Vagina (tissue), 2 donors: ENCODE measurements around the gene DKKL1. TPM values are rescaled to one million over a fixed set of nuclear protein-coding genes. Genes with fewer than 3 reads are reported as not detected.
"Not testable (repeated sequence)": the region's sequence is repeated elsewhere in the genome, so short reads cannot be mapped to it uniquely, and the experiment has no call there.

Experiments used
- DNase-seq, 2 donors: peaks; one replicate each; pipeline ENCODE4 v3.0.0-alpha.2; 2017; ENCODE audit errors: extremely low spot score in 2 of 2
- H3K27ac ChIP-seq: fragments of 200-600 bp; sonication (generic); one replicate; pipeline ENCODE4 v1.5.1; 2019
- H3K27me3 ChIP-seq: fragments of 200-600 bp; sonication (generic); one replicate; pipeline ENCODE4 v1.5.1; 2019
- H3K36me3 ChIP-seq, 2 donors: fragments of 200-600 bp; sonication (generic); one replicate each; pipeline ENCODE4 v1.5.1; 2017 to 2019
- H3K4me1 ChIP-seq: fragments of 200-600 bp; sonication (generic); one replicate; pipeline ENCODE4 v1.5.1; 2019
- H3K4me3 ChIP-seq, 2 donors: fragments of 200-600 bp; sonication (generic); 1 replicate in 1 of 2; 2 replicates in 1 of 2; pipeline ENCODE4 v1.5.1; 2016 to 2019
- H3K9me3 ChIP-seq: fragments of 200-600 bp; sonication (generic); one replicate; pipeline ENCODE4 v1.5.1; 2019
- POLR2A ChIP-seq, 2 donors: fragments of 450-650 bp; IDR thresholded peaks; one replicate each; pipeline ENCODE4 v1.6.1; 2017; ENCODE audit warnings: antibody characterized with exemption in 2 of 2, mild to moderate bottlenecking in 2 of 2, moderate library complexity in 2 of 2
- POLR2AphosphoS5 ChIP-seq, 2 donors: sonication (generic); formaldehyde crosslinking; IDR thresholded peaks; one replicate each; pipeline ENCODE4 v1.9.0; 2017; ENCODE audit warnings: antibody characterized with exemption in 2 of 2, mild to moderate bottlenecking in 2 of 2, low read depth in 1 of 2; ENCODE audit not compliant: insufficient read depth in 1 of 2
- intact Hi-C: fragments of 100-400 bp; cut with DNase I; formaldehyde crosslinking; loops from one replicate; pipeline ENCODE4 v1.15.1; 2023
- total RNA-seq: library from RNA; depleted of rRNA; stranded (reverse); fragments of >200 nt; gene quantifications from one replicate; pipeline ENCODE4 v1.2.3, GENCODE V29; 2016
- TF ChIP-seq, protein P1 (sequence below), 3 experiments: fragments of 450-650 bp in 2 of 3; fragments of 200-600 bp in 1 of 3; sonication (generic) in 1 of 3; IDR thresholded peaks; one replicate each; pipeline ENCODE4 v1.5.1; 2017 to 2019; ENCODE audit warnings: antibody characterized with exemption in 3 of 3, mild to moderate bottlenecking in 2 of 3, moderate library complexity in 2 of 3

Gene DKKL1
- total RNA-seq, 1 donor from 2014 or later = not detected

DNA sequence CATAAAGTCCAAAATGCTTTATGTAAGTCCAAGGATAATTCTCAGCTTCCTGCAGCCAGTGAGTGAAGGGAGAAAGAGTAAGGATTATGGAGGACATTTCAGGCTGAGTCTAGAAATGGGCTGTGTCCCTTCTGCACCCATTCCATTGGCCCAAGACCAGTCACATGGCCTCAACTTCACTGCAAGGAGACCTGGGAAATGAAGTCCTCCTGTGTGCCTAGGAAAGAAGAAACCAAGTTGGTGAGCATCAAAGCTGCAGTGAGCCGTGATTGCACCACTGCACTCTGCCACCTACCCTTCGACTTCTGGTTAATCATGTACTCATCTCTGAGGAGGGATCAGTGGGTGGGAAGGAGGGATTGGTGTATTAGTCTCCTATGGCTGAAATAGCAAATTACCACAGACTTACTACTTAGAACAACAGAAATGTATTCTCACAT, 32.0 kb upstream of the DKKL1 start:
- intact Hi-C loops = no loop called here
- TF ChIP-seq, protein P1, sequence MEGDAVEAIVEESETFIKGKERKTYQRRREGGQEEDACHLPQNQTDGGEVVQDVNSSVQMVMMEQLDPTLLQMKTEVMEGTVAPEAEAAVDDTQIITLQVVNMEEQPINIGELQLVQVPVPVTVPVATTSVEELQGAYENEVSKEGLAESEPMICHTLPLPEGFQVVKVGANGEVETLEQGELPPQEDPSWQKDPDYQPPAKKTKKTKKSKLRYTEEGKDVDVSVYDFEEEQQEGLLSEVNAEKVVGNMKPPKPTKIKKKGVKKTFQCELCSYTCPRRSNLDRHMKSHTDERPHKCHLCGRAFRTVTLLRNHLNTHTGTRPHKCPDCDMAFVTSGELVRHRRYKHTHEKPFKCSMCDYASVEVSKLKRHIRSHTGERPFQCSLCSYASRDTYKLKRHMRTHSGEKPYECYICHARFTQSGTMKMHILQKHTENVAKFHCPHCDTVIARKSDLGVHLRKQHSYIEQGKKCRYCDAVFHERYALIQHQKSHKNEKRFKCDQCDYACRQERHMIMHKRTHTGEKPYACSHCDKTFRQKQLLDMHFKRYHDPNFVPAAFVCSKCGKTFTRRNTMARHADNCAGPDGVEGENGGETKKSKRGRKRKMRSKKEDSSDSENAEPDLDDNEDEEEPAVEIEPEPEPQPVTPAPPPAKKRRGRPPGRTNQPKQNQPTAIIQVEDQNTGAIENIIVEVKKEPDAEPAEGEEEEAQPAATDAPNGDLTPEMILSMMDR (IDR thresholded peaks at IDR 0.05) = no peak
- TF ChIP-seq POLR2AphosphoS5 (IDR thresholded peaks at IDR 0.05; ENCODE audit: insufficient read depth in 1 of 2, low read depth in 1 of 2) = peak in 1 of 2 donors; percentile 22
- DNase-seq = peak in 1 of 2 donors; percentile 49

DNA sequence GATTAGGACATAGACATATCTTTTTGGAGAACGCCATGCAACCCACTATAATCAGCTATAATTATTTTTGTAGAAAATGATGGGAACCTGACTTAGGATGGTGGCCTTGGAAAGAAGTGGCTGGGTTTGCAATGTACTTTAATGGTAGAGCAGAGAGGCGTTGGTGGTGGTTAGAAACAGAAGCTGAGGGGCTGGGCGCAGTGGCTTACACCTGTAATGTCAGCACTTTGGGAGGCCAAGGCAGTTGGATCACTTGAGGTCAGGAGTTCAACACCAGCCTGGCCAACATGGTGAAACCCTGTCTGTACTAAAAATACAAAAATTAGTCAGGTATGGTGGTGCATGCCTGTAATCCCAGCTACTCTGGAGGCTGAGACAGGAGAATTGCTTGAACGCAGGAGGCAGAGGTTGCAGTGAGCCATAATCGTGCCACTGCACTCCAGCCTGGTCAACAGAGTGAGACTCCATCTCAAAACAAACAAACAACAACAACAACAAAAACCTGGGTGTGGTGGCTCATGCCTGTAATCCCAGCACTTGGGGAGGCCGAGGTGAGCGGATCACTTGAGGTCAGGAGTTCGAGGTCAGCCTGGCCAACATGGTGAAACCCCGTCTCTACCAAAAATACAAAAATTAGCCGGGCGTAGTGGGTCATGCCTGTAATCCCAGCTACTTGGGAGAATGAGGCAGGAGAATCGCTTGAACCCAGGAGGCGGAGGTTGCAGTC, 30.8 kb upstream of the DKKL1 start:
- H3K4me1 ChIP-seq, H3K27ac ChIP-seq, H3K4me3 ChIP-seq, H3K9me3 ChIP-seq, H3K36me3 ChIP-seq, H3K27me3 ChIP-seq, intact Hi-C loops: not testable (repeated sequence)
- peak in 1 of 2 donors; percentile 52 for DNase-seq

More for the DNA sequence above, 32.0 kb upstream of the DKKL1 start:
- Histone ChIP-seq H3K4me1 (no peaks in the 10 kb centered on the region), H3K36me3 (no peaks in the 10 kb centered on the region), H3K4me3 (no peak overlapping the region), H3K27ac (no peak overlapping the region), H3K27me3 (no peaks in the 10 kb centered on the region), H3K9me3 (no peaks in the 10 kb centered on the region)

DNA sequence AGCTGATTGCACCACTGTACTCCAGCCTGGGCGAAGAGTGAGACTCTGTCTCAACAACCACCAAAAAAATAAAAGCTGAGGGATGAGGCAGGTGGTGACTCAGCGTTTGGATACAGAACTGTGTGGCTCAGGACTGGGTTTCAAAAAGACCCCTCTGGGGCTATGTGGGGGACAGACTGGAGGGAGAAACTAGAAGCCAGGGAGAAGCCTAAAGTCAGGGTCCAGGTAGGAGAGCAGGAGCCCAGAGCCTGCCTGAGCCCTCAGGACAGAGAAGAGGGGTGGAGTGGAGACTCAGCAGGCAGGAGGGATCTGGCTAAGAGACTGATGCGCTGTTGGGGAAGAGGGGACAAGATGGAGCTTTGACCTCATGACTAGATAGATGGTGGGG, 30.3 kb upstream of the DKKL1 start:
- H3K4me1 ChIP-seq = peaks cover 10% of the 10 kb centered on the region
- H3K27ac ChIP-seq = no peak overlapping the region
- H3K27me3 ChIP-seq = no peaks in the 10 kb centered on the region
- no peak for TF ChIP-seq POLR2AphosphoS5 (IDR thresholded peaks at IDR 0.05; ENCODE audit: insufficient read depth in 1 of 2, low read depth in 1 of 2)
- intact Hi-C loops = no loop called here
- DNase-seq = peak in 1 of 2 donors; percentile 49
- H3K4me3 ChIP-seq = no peak overlapping the region
- no peaks in the 10 kb centered on the region for H3K36me3 ChIP-seq
- no peaks in the 10 kb centered on the region for H3K9me3 ChIP-seq

DNA sequence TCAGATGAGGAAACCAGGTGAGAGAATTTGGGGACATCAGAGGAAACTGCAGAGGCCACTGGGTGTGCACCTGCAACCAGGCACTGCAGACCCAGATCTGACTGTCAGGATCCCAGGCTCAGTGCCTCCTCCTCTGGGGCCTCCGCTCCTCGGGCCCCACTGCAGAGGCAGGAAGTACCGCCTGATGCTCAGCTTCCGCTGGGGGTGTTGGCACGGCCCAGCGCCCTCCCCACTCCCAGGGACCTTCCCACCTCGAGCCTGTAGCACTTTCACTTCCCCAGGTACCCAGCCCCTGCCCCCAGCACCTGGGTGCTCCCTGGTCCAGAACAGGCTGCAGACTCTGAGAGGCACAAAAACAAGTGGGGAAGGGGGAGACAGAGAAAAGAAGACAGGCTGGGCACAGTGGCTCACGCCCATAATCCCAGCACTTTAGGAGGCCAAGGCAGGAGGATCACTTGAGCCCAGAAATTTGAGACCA, 29.8 kb upstream of the DKKL1 start:
- peaks cover 15% of the 10 kb centered on the region for H3K4me1 ChIP-seq
- H3K36me3 ChIP-seq = no peaks in the 10 kb centered on the region
- H3K4me3 ChIP-seq = no peak overlapping the region
- H3K27me3 ChIP-seq = no peaks in the 10 kb centered on the region
- intact Hi-C loops = no loop called here
- TF ChIP-seq POLR2A (IDR thresholded peaks at IDR 0.05) (no peak), POLR2AphosphoS5 (IDR thresholded peaks at IDR 0.05; ENCODE audit: insufficient read depth in 1 of 2, low read depth in 1 of 2) (no peak)
- TF ChIP-seq, protein P1 (IDR thresholded peaks at IDR 0.05) = no peak
- H3K27ac ChIP-seq = no peak overlapping the region
- peak in 1 of 2 donors; percentile 72 for DNase-seq
- H3K9me3 ChIP-seq = no peaks in the 10 kb centered on the region

DNA sequence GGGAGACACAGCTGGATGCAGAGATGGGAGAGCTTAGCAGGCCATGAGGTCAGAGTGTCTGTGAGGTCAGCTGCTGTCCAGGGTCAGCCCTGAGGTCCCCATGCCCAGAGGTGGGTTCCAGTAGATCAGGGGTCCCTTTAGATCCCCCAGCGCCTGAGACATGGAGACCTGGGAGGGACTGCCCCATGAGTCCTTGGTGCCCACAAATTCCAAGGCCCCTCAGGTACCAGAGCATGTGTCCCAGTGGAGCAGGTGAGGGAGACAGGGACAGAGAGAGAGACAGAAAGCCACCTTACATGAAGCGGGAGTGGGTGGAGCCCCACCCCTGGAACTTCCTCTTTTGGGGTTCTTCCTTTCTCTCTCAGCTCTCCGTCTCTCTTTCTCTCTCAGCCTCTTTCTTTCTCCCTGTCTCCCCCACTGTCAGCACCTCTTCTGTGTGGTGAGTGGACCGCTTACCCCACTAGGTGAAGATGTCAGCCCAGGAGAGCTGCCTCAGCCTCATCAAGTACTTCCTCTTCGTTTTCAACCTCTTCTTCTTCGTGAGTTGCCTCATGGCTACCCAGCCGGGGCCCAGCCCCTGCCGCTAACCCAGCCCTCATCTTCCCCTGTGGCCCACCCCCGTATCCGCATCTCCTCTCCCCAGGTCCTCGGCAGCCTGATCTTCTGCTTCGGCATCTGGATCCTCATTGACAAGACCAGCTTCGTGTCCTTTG, 28.4 kb upstream of the DKKL1 start, which contains the start of gene CD37:
Gene CD37, plus strand, starts transcription at position 336 of the 713 bp plus-strand sequence. Its CDS starts 135 bp downstream, at position 471.
- peak in 1 of 2 donors; percentile 81 for DNase-seq
- H3K4me1 ChIP-seq = peaks cover 26% of the 10 kb centered on the region
- H3K27ac ChIP-seq = peak within 1 kb of the TSS; percentile 31
- H3K27me3 ChIP-seq = no peaks in the 10 kb centered on the region
- H3K4me3 ChIP-seq = peak within 1 kb of the TSS in 1 of 2 donors; percentile 34
- H3K36me3 ChIP-seq = no peaks in the 10 kb centered on the region
- intact Hi-C loops = no loop called here
- H3K9me3 ChIP-seq = no peaks in the 10 kb centered on the region
- TF ChIP-seq POLR2A (IDR thresholded peaks at IDR 0.05) = no peak
- no peak for TF ChIP-seq POLR2AphosphoS5 (IDR thresholded peaks at IDR 0.05; ENCODE audit: insufficient read depth in 1 of 2, low read depth in 1 of 2)
- TF ChIP-seq, protein P1 (IDR thresholded peaks at IDR 0.05) = no peak
